Gastrocnemius medialis (tissue), 4 donors: ENCODE results near the gene PSME3IP1.

Experiments used
- POLR2A ChIP-seq, 2 donors: fragments of 450-650 bp; IDR thresholded peaks; one replicate each; pipeline ENCODE4 v1.6.1; 2017; ENCODE audit warnings: antibody characterized with exemption in 2 of 2, mild to moderate bottlenecking in 2 of 2, moderate library complexity in 2 of 2
- TF ChIP-seq, protein P1 (sequence below), 5 experiments: fragments of 450-650 bp in 3 of 5; fragments of 200-600 bp in 2 of 5; sonication (generic) in 2 of 5; IDR thresholded peaks in 4 of 5; conservative IDR thresholded peaks in 1 of 5; 1 replicate in 4 of 5; 2 replicates in 1 of 5; pipeline ENCODE4 v1.5.1; 2016 to 2019; ENCODE audit warnings: antibody characterized with exemption in 5 of 5, mild to moderate bottlenecking in 3 of 5, moderate library complexity in 3 of 5

DNA sequence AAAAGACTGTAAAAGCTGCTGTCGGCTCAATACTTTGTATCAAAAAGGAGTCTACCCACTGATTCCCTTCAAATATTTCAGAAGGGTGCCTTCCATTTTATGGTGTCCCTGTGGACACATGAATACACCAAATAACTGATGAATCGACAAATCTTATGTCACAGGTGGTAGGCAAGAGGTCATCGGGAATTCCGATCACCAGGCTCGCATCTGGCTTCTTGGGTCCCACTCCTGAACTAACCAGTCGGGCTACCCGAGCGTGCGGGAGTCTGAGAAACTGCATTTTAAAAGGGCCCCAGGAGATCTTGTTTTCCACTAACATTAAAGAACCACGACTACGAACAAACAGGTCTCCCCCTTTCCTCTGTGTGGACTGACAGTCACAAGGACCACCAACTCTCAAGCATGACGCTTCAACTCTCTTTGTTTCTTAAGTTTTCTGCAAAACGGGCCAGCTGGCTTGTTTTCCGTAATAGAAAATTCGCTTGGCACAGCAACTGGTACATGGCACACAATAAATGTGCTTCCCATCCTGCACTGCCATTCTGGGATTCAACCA lies 873 bp downstream of the PSME3IP1 start:
- TF ChIP-seq, protein P1, sequence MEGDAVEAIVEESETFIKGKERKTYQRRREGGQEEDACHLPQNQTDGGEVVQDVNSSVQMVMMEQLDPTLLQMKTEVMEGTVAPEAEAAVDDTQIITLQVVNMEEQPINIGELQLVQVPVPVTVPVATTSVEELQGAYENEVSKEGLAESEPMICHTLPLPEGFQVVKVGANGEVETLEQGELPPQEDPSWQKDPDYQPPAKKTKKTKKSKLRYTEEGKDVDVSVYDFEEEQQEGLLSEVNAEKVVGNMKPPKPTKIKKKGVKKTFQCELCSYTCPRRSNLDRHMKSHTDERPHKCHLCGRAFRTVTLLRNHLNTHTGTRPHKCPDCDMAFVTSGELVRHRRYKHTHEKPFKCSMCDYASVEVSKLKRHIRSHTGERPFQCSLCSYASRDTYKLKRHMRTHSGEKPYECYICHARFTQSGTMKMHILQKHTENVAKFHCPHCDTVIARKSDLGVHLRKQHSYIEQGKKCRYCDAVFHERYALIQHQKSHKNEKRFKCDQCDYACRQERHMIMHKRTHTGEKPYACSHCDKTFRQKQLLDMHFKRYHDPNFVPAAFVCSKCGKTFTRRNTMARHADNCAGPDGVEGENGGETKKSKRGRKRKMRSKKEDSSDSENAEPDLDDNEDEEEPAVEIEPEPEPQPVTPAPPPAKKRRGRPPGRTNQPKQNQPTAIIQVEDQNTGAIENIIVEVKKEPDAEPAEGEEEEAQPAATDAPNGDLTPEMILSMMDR (IDR thresholded peaks at IDR 0.05 in 4 of 5, conservative IDR thresholded peaks at IDR 0.05 in 1 of 5): no peak
- no peak for TF ChIP-seq POLR2A (IDR thresholded peaks at IDR 0.05)
